SK-N-SH (cell line): Measurements from ENCODE around the gene ATP8A2. TPM values are rescaled to one million over a fixed set of nuclear protein-coding genes. Genes with fewer than 3 reads are reported as not detected.
A peak's percentile ranks its signal among the peaks of the same experiment; 100 is the strongest.

Experiments used
- CTCF ChIA-PET: fragments of 300-600, 350-600 bp; formaldehyde crosslinking; extraction: SDS; loops from one replicate; lab custom pipeline; 2021; lab: Yijun Ruan, JAX
- POLR2A ChIA-PET: fragments of 350-600 bp; sonication (Branson Sonifier 250); formaldehyde crosslinking; extraction: SDS; loops from one replicate; lab custom pipeline; 2020; ENCODE audit warnings: antibody characterized with exemption, inconsistent platforms; lab: Yijun Ruan, JAX
- DNase-seq: peaks from one replicate; pipeline ENCODE4 v3.0.0; 2012
- H2AFZ ChIP-seq: fragments of 200-600 bp; sonication (generic); 2 replicates; pipeline ENCODE4 v1.8.1; 2016; ENCODE audit warnings: antibody characterized with exemption, mild to moderate bottlenecking, low read depth
- H3F3A ChIP-seq: fragments of 200-600 bp; sonication (generic); replicated peaks from 2 replicates; pipeline ENCODE3; 2016; ENCODE audit warnings: antibody characterized with exemption, mild to moderate bottlenecking; ENCODE audit not compliant: insufficient read depth
- H3K27ac ChIP-seq, 2 experiments: fragments of 200-500 bp in 1 of 2; fragments of 200-600 bp in 1 of 2; sonication (Bioruptor generic) in 1 of 2; sonication (generic), shearing (Covaris generic) in 1 of 2; 2 replicates each; pipeline versions ENCODE4 v1.5.1 to v1.6.1; 2014 to 2016; ENCODE audit warnings: low read depth in 2 of 2, inconsistent platforms in 1 of 2, low read length in 1 of 2, mild to moderate bottlenecking in 1 of 2, mixed read lengths in 1 of 2
- H3K27me3 ChIP-seq: fragments of 200-600 bp; sonication (generic), shearing (Covaris generic); 2 replicates; pipeline ENCODE4 v1.6.1; 2016; ENCODE audit warnings: mixed run types; ENCODE audit not compliant: insufficient read depth
- H3K36me3 ChIP-seq, 2 experiments: fragments of 200-500 bp in 1 of 2; fragments of 200-600 bp in 1 of 2; sonication (Bioruptor generic) in 1 of 2; sonication (generic) in 1 of 2; replicated peaks in 1 of 2; 2 replicates each; pipeline versions ENCODE3 to v1.5.1; 2014 to 2016; ENCODE audit warnings: low read length in 1 of 2, mild to moderate bottlenecking in 1 of 2; ENCODE audit not compliant: insufficient read depth in 2 of 2, control insufficient read depth in 1 of 2
- H3K4me1 ChIP-seq, 2 experiments: fragments of 200-500 bp in 1 of 2; fragments of 200-600 bp in 1 of 2; sonication (Bioruptor generic) in 1 of 2; sonication (generic), shearing (Covaris generic) in 1 of 2; 2 replicates each; pipeline versions ENCODE4 v1.5.1 to v1.6.1; 2014 to 2016; ENCODE audit warnings: low read depth in 1 of 2, low read length in 1 of 2, mixed run types in 1 of 2; ENCODE audit not compliant: insufficient read depth in 2 of 2, control insufficient read depth in 1 of 2
- H3K4me2 ChIP-seq: fragments of 200-600 bp; sonication (generic), shearing (Covaris generic); 2 replicates; pipeline ENCODE4 v1.6.1; 2017; ENCODE audit warnings: mixed run types
- H3K4me3 ChIP-seq, 2 experiments: fragments of 200-500 bp in 1 of 2; fragments of 200-600 bp in 1 of 2; sonication (Bioruptor generic) in 1 of 2; sonication (generic), shearing (Covaris generic) in 1 of 2; 2 replicates each; pipeline versions ENCODE4 v1.5.1 to v1.8.1; 2014 to 2016; ENCODE audit warnings: low read depth in 2 of 2, inconsistent platforms in 1 of 2, low read length in 1 of 2, mild to moderate bottlenecking in 1 of 2, mixed read lengths in 1 of 2, moderate library complexity in 1 of 2
- H3K79me2 ChIP-seq: fragments of 200-600 bp; sonication (generic); 2 replicates; pipeline ENCODE4 v1.8.1; 2017; ENCODE audit warnings: mild to moderate bottlenecking; ENCODE audit not compliant: insufficient read depth
- H3K9ac ChIP-seq: fragments of 200-600 bp; sonication (generic); 2 replicates; pipeline ENCODE4 v1.6.1; 2017; ENCODE audit warnings: mixed run types
- H3K9me2 ChIP-seq: fragments of 200-600 bp; sonication (generic); 2 replicates; pipeline ENCODE4 v1.6.1; 2017; ENCODE audit warnings: mixed run types
- H3K9me3 ChIP-seq: fragments of 200-600 bp; sonication (generic); 2 replicates; pipeline ENCODE4 v1.6.1; 2017; ENCODE audit warnings: mixed run types, mild to moderate bottlenecking, moderate library complexity
- H4K20me1 ChIP-seq: fragments of 200-600 bp; sonication (generic); 2 replicates; pipeline ENCODE4 v1.6.1; 2017; ENCODE audit warnings: mild to moderate bottlenecking, mixed run types; ENCODE audit not compliant: insufficient read depth
- CHD2 ChIP-seq: fragments of 150-350 bp; IDR thresholded peaks from 2 replicates; pipeline ENCODE4 v1.6.1; 2018; ENCODE audit warnings: low read length; ENCODE audit not compliant: partially characterized antibody
- ELF1 ChIP-seq: IDR thresholded peaks from 2 replicates; pipeline ENCODE4 v1.4.0; 2012
- EP300 ChIP-seq, 2 experiments: IDR thresholded peaks; 2 replicates each; pipeline versions ENCODE4 v1.4.0 to v1.6.1; 2012; ENCODE audit warnings: borderline replicate concordance in 1 of 2, low read depth in 1 of 2, low read length in 1 of 2
- FOXM1 ChIP-seq: IDR thresholded peaks from 2 replicates; pipeline ENCODE4 v1.4.0; 2012; ENCODE audit warnings: low read depth, mild to moderate bottlenecking
- GABPA ChIP-seq: IDR thresholded peaks from 2 replicates; pipeline ENCODE4 v1.4.0; 2012; ENCODE audit warnings: low read depth, mild to moderate bottlenecking
- GATA2 ChIP-seq: sonication (generic); formaldehyde crosslinking; IDR thresholded peaks from 2 replicates; pipeline ENCODE4 v1.5.0; 2020; ENCODE audit warnings: mild to moderate bottlenecking, missing genetic modification reagents
- MEF2A ChIP-seq: IDR thresholded peaks from 2 replicates; pipeline ENCODE4 v1.4.0; 2012; ENCODE audit warnings: low read depth, borderline replicate concordance
- NRF1 ChIP-seq: IDR thresholded peaks from 2 replicates; pipeline ENCODE4 v1.6.1; 2012; ENCODE audit warnings: low read depth, mild to moderate bottlenecking, low read length
- POLR2AphosphoS5 ChIP-seq: IDR thresholded peaks from 2 replicates; pipeline ENCODE4 v1.6.1; 2012; ENCODE audit warnings: low read depth, low read length
- RAD21 ChIP-seq: IDR thresholded peaks from 2 replicates; pipeline ENCODE4 v1.6.1; 2012; ENCODE audit warnings: mild to moderate bottlenecking, low read length
- RCOR1 ChIP-seq: fragments of 150-350 bp; IDR thresholded peaks from 2 replicates; pipeline ENCODE4 v1.6.1; 2017; ENCODE audit warnings: antibody characterized with exemption, low read length
- RFX5 ChIP-seq: IDR thresholded peaks from 2 replicates; pipeline ENCODE4 v1.6.1; 2012; ENCODE audit warnings: mild to moderate bottlenecking, improper control_type of control experiment, low read length
- SMC3 ChIP-seq: IDR thresholded peaks from 2 replicates; pipeline ENCODE4 v1.6.1; 2012; ENCODE audit warnings: low read depth, low read length, improper control_type of control experiment
- TAF1 ChIP-seq: IDR thresholded peaks from 2 replicates; pipeline ENCODE4 v1.6.1; 2012; ENCODE audit warnings: low read depth, mild to moderate bottlenecking, low read length, moderate library complexity, borderline replicate concordance
- TCF12 ChIP-seq: IDR thresholded peaks from 2 replicates; pipeline ENCODE4 v1.4.0; 2012
- TEAD4 ChIP-seq: IDR thresholded peaks from 2 replicates; pipeline ENCODE4 v1.4.0; 2012; ENCODE audit warnings: mild to moderate bottlenecking, borderline replicate concordance; ENCODE audit not compliant: insufficient read depth
- USF1 ChIP-seq: IDR thresholded peaks from 2 replicates; pipeline ENCODE4 v1.4.0; 2012; ENCODE audit warnings: low read depth, borderline replicate concordance
- USF2 ChIP-seq: fragments of 150-350 bp; IDR thresholded peaks from 2 replicates; pipeline ENCODE4 v1.6.1; 2017; ENCODE audit warnings: antibody characterized with exemption, low read length, low read depth, borderline replicate concordance
- WGBS: methylation state at CpG from one replicate; pipeline ENCODE4 v1.1.6; 2017; ENCODE audit warnings: low lambda C conversion rate; 5-methylcytosine and 5-hydroxymethylcytosine counted together
- polyA plus RNA-seq, 3 experiments: library from polyadenylated mRNA; depleted of rRNA; stranded (reverse); fragments of >200 nt; gene quantifications; 2 replicates each; pipeline ENCODE4 v1.2.3, GENCODE V29; 2012
- TF ChIP-seq, protein P1 (sequence below): fragments of 200-600 bp; sonication (generic); IDR thresholded peaks from 2 replicates; pipeline ENCODE4 v1.6.1; 2017; ENCODE audit warnings: antibody characterized with exemption, mild to moderate bottlenecking, moderate library complexity
- TF ChIP-seq, protein P2 (sequence below): IDR thresholded peaks from 2 replicates; pipeline ENCODE4; 2012

ATP8A2 gene
- polyA plus RNA-seq, 1 of the 3 experiments (the other 2 are of a cell fraction) = 0.02 TPM

DNA sequence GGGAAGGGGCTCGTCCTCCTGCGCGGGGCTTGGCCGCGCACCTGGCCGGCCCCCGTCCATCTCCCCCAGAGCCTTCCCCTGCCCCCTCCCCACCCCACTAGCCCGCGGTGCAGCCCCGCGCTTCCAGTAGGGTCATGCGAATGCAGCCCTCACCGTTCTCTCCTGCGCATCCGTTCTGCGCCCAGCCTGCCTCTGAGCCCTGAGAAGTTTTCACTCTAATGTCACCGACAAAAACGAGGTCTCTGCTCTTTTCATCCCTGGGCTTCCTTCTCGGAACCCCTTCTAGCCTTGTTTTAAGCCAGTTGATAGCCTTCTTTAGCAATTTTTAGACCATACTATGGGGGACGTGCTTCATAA is 97.4 kb downstream of the ATP8A2 start:
- Histone ChIP-seq H4K20me1 (no peaks in the 10 kb centered on the region), H2AFZ (no peak overlapping the region), H3K9me3 (no peaks in the 10 kb centered on the region), H3K4me1 (no peaks in the 10 kb centered on the region; a peak in 1 of 4 replicates), H3K27me3 (peaks cover 8% of the 10 kb centered on the region; the same call in 1 of the 2 replicates), H3K9ac (no peak overlapping the region), H3K27ac (no peak overlapping the region), H3K79me2 (no peaks in the 10 kb centered on the region), H3K9me2 (no peaks in the 10 kb centered on the region), H3K4me3 (peak overlapping the region in 1 of 2 experiments; percentile 39; a peak in 1 of 4 replicates), H3K4me2 (0 out of 2 replicates have a peak overlapping the region, but pooled peaks have one; percentile 33), H3F3A (no peaks in the 10 kb centered on the region), H3K36me3 (no peaks in the 10 kb centered on the region)
- no peak for TF ChIP-seq NRF1
- TF ChIP-seq SMC3 = no peak
- no peak for TF ChIP-seq POLR2AphosphoS5
- TF ChIP-seq MEF2A = no peak
- TF ChIP-seq RCOR1 = no peak
- no peak for TF ChIP-seq USF1
- TF ChIP-seq, protein P1, sequence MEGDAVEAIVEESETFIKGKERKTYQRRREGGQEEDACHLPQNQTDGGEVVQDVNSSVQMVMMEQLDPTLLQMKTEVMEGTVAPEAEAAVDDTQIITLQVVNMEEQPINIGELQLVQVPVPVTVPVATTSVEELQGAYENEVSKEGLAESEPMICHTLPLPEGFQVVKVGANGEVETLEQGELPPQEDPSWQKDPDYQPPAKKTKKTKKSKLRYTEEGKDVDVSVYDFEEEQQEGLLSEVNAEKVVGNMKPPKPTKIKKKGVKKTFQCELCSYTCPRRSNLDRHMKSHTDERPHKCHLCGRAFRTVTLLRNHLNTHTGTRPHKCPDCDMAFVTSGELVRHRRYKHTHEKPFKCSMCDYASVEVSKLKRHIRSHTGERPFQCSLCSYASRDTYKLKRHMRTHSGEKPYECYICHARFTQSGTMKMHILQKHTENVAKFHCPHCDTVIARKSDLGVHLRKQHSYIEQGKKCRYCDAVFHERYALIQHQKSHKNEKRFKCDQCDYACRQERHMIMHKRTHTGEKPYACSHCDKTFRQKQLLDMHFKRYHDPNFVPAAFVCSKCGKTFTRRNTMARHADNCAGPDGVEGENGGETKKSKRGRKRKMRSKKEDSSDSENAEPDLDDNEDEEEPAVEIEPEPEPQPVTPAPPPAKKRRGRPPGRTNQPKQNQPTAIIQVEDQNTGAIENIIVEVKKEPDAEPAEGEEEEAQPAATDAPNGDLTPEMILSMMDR = no peak
- no peak for TF ChIP-seq GABPA
- TF ChIP-seq TEAD4 = no peak
- no peak for TF ChIP-seq EP300 (IDR thresholded peaks at IDR 0.05; ENCODE audit: borderline replicate concordance in 1 of 2, low read depth in 1 of 2, low read length in 1 of 2)
- no peak for TF ChIP-seq CHD2
- no peak for TF ChIP-seq TAF1
- TF ChIP-seq GATA2 (CRISPR knock-in tag) = no peak
- no peak for TF ChIP-seq ELF1
- ChIA-PET CTCF (interaction anchor here (1.2 kb wide), 1 partner anchor 46 kb away, joined by 3 read pairs; no protein-coding TSS in a partner anchor), POLR2A (no interaction called here)
- DNase-seq = no peak
- 9% methylated on average over 13 of the region's 20 CpGs for WGBS

- Histone ChIP-seq H3K4me2 (no peak overlapping the region), H3K4me1 (no peaks in the 10 kb centered on the region; a peak in 1 of 4 replicates), H3K27me3 (peaks cover 8% of the 10 kb centered on the region; the same call in 1 of the 2 replicates), H4K20me1 (no peaks in the 10 kb centered on the region), H3K4me3 (no peak overlapping the region), H2AFZ (no peak overlapping the region), H3F3A (no peaks in the 10 kb centered on the region), H3K9ac (no peak overlapping the region), H3K36me3 (no peaks in the 10 kb centered on the region), H3K27ac (no peak overlapping the region), H3K9me3 (no peaks in the 10 kb centered on the region), H3K79me2 (no peaks in the 10 kb centered on the region), H3K9me2 (no peaks in the 10 kb centered on the region)
- POLR2A ChIA-PET = no interaction called here
- CTCF ChIA-PET = interaction anchor here (0.6 kb wide), 1 partner anchor 442 kb away, joined by 3 read pairs; no protein-coding TSS in a partner anchor
- no peak for DNase-seq
- WGBS = 12% methylated on average over 2 of the region's 2 CpGs
- TF ChIP-seq RCOR1 (no peak), TAF1 (no peak), FOXM1 (no peak), RAD21 (no peak), GABPA (no peak), USF2 (no peak), RFX5 (no peak), TCF12 (no peak), NRF1 (no peak), ELF1 (no peak)
- TF ChIP-seq, protein P2, sequence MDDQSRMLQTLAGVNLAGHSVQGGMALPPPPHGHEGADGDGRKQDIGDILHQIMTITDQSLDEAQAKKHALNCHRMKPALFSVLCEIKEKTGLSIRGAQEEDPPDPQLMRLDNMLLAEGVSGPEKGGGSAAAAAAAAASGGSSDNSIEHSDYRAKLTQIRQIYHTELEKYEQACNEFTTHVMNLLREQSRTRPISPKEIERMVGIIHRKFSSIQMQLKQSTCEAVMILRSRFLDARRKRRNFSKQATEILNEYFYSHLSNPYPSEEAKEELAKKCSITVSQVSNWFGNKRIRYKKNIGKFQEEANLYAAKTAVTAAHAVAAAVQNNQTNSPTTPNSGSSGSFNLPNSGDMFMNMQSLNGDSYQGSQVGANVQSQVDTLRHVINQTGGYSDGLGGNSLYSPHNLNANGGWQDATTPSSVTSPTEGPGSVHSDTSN = no peak
- TF ChIP-seq, protein P1 = no peak
Observed at GRCh38 chr13:25473864-25474263, 102.1 kb downstream of the ATP8A2 start.
